Endothelial cell (in vitro differentiated cells): Measurements from ENCODE around the gene VPS8. TPM values are rescaled to one million over a fixed set of nuclear protein-coding genes. Genes with fewer than 3 reads are reported as not detected.

Source experiments
- DNase-seq: peaks from one replicate; pipeline ENCODE4 v3.0.0; 2021; ENCODE audit warnings: low spot score
- H3K27ac Mint-ChIP-seq: one replicate; pipeline ENCODE4 v1.8.0; 2021; ENCODE audit warnings: mixed read lengths, inconsistent platforms; ENCODE audit not compliant: unreplicated experiment
- H3K27me3 Mint-ChIP-seq: one replicate; pipeline ENCODE4 v1.8.0; 2021; ENCODE audit warnings: mild to moderate bottlenecking, moderate library complexity, mixed read lengths, inconsistent platforms; ENCODE audit not compliant: unreplicated experiment
- H3K36me3 Mint-ChIP-seq: one replicate; pipeline ENCODE4 v1.8.0; 2021; ENCODE audit warnings: mild to moderate bottlenecking, low read depth, mixed read lengths, inconsistent platforms; ENCODE audit not compliant: unreplicated experiment
- H3K4me1 Mint-ChIP-seq: one replicate; pipeline ENCODE4 v1.8.0; 2021; ENCODE audit warnings: mild to moderate bottlenecking, mixed read lengths, inconsistent platforms; ENCODE audit not compliant: unreplicated experiment
- H3K4me3 Mint-ChIP-seq: one replicate; pipeline ENCODE4 v1.8.0; 2021; ENCODE audit warnings: mild to moderate bottlenecking, mixed read lengths, inconsistent platforms; ENCODE audit not compliant: unreplicated experiment
- H3K9me3 Mint-ChIP-seq: one replicate; pipeline ENCODE4 v1.8.0; 2021; ENCODE audit warnings: mixed read lengths, inconsistent platforms; ENCODE audit not compliant: unreplicated experiment
- CTCF ChIP-seq: fragments of 200-600 bp; sonication (generic); IDR thresholded peaks from one replicate; pipeline ENCODE4 v1.5.0; 2021; ENCODE audit warnings: antibody characterized with exemption; ENCODE audit not compliant: unreplicated experiment
- total RNA-seq: library from RNA; stranded (reverse); fragmentation: NEBNext Ultra II Directional; extraction: Animal tissue kit (Norgen Biotek cat#: 25700); gene quantifications from one replicate; pipeline ENCODE4 v1.2.1, GENCODE V29; 2021; ENCODE audit not compliant: unreplicated experiment

Gene VPS8
- total RNA-seq, 1 donor from 2014 or later = 59.8 TPM

- Mint-ChIP-seq H3K4me1 (peaks cover 3% of the 10 kb centered on the region), H3K27ac (no peak overlapping the region), H3K27me3 (peaks cover 1% of the 10 kb centered on the region), H3K9me3 (no peaks in the 10 kb centered on the region), H3K4me3 (no peak overlapping the region), H3K36me3 (no peaks in the 10 kb centered on the region)
- DNase-seq = no peak
- no peak for TF ChIP-seq CTCF
These were observed 6.5 kb upstream of the VPS8 start for GRCh38 chr3:184805351-184806038.

DNA sequence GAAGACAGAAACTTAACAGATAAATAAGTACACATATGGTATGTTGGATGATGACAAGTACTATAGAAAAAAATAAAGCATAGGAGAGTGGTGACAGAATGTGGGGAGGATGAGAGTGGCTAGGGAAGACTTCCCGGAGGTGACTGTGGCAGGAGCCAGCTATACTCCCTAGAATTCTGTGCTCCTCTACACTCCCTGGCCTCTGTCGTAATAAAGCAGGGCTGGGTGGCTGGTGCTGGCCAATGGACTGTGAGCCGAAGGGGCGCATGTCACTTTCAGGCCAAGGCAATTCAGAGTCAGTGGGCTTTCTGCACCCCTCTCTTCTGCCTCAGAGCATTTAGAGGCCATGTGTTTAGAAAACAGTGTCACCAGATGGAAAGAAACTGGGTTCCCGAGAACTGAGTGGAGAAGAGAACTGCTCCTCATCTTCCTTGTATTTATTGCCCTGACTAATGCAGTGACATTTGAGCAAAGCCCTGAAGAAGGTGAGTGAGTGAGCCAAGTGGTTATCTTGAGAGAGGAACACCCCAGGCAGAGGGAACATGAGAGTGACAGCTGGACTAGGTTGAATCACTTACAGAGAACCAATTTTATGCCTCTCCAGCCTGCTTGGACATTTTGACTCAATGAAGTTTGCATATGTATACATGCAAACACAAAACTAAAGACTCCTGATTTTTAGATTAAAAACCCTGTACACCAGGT lies 5.2 kb upstream of the VPS8 start:
- Mint-ChIP-seq H3K36me3 (no peaks in the 10 kb centered on the region), H3K4me1 (peaks cover 3% of the 10 kb centered on the region), H3K4me3 (no peak overlapping the region), H3K27me3 (peaks cover 1% of the 10 kb centered on the region), H3K27ac (no peak overlapping the region), H3K9me3 (no peaks in the 10 kb centered on the region)
- TF ChIP-seq CTCF = no peak
- no peak for DNase-seq

DNA sequence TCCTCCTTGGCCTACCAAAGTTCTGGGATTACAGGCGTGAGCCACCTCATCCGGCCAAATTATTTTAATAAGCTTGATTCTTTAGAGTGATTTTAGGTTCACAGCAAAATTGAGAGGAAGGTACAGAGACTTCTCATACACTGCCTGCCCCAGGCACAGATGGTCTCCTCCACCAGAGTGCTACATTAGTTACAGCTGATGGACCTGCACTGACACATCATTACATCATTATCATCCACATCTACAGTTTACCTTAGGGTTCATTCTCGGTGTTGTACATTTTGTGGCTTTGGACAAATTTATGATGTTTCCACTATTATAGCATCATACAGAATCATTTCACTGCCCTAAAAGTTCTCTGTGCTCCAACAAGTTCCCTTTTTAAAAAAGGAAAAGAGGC lies 4.4 kb upstream of the VPS8 start:
- H3K4me3 Mint-ChIP-seq = no peak overlapping the region
- H3K27me3 Mint-ChIP-seq = peaks cover 1% of the 10 kb centered on the region
- H3K36me3 Mint-ChIP-seq = no peaks in the 10 kb centered on the region
- TF ChIP-seq CTCF = no peak
- no peak overlapping the region for H3K27ac Mint-ChIP-seq
- H3K4me1 Mint-ChIP-seq = peaks cover 3% of the 10 kb centered on the region
- DNase-seq = no peak
- no peaks in the 10 kb centered on the region for H3K9me3 Mint-ChIP-seq

GRCh38 chr3:184808021-184808420 lies 3.9 kb upstream of the VPS8 start:
- peaks cover 7% of the 10 kb centered on the region for H3K4me1 Mint-ChIP-seq
- DNase-seq = no peak
- no peaks in the 10 kb centered on the region for H3K36me3 Mint-ChIP-seq
- H3K4me3 Mint-ChIP-seq = no peak overlapping the region
- H3K27me3 Mint-ChIP-seq = peaks cover 1% of the 10 kb centered on the region
- H3K27ac Mint-ChIP-seq = no peak overlapping the region
- no peaks in the 10 kb centered on the region for H3K9me3 Mint-ChIP-seq
- no peak for TF ChIP-seq CTCF

- no peak for DNase-seq
- Mint-ChIP-seq H3K27me3 (peaks cover 1% of the 10 kb centered on the region), H3K36me3 (no peaks in the 10 kb centered on the region), H3K4me3 (no peak overlapping the region), H3K27ac (no peak overlapping the region), H3K4me1 (peaks cover 10% of the 10 kb centered on the region), H3K9me3 (no peaks in the 10 kb centered on the region)
- TF ChIP-seq CTCF = no peak
These were observed 1.8 kb upstream of the VPS8 start for GRCh38 chr3:184810146-184810545.
